Ovary (tissue), 3 donors: Measurements from ENCODE around the gene CYP19A1.

Experiments
- CTCF ChIP-seq, 3 donors: fragments of 450-650 bp in 2 of 3; fragments of 200-600 bp in 1 of 3; IDR thresholded peaks; one replicate each; pipeline versions ENCODE4 v1.5.1 to v1.8.0; 2016 to 2022; ENCODE audit warnings: antibody characterized with exemption in 3 of 3, mild to moderate bottlenecking in 1 of 3
- EP300 ChIP-seq: sonication (generic); formaldehyde crosslinking; IDR thresholded peaks from one replicate; pipeline ENCODE4 v1.6.1; 2017; ENCODE audit warnings: antibody characterized with exemption
- POLR2A ChIP-seq: fragments of 450-650 bp; IDR thresholded peaks from one replicate; pipeline ENCODE4 v1.6.1; 2017; ENCODE audit warnings: antibody characterized with exemption, mild to moderate bottlenecking, moderate library complexity
- donor health status: DM: no; HTN: no; CAD: no.

DNA sequence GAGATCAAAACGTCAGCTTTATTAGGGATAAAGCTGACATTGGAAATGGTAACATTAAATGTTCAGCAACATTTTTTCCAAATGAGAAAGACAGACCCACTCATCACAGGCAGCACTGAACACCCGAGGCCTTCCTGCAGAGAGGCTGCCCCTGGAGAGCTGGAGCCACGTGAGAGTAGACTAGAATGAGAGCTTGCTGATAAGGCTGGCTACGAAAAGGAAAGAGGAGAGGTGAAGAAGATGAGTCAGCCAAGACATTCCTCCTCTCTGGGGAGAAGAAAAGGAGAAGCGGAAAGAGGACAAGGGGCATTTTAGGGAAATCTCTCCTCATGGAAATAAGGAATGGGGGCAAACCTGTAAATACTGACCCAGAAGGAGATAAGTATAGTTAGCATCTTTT, 7.3 kb downstream of the CYP19A1 start:
- TF ChIP-seq CTCF (IDR thresholded peaks at IDR 0.05) (no peak), EP300 (no peak), POLR2A (no peak)
